ENCODE data around the gene ZXDC. TPM values are rescaled to one million over a fixed set of nuclear protein-coding genes. Genes with fewer than 3 reads are reported as not detected.

ZXDC gene
- total and polyA plus RNA-seq, 2 donors (not counting 1 experiment from before 2014, with no cell fraction given): 38.9 to 70.9 TPM

DNA sequence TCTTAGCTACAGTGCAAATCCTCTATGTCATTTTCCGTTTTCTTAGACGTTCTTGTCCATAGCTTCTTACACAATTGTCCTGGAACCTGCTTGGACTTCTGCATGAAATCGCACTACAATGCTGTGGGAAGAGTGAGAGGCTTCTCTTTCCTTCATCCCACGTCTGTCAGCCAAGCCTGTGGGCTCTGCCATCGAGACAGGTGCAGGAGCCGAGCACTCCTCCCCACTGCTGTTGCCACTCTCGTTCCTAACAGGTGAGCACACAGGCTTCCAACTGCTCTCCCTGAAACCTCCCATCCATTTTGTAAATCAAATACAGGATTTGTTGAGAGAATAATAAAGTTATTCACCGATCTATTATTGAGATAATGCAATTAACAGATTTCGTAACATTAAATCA, 23.5 kb downstream of the ZXDC start:
- no peak overlapping the region for H3K9ac ChIP-seq (ENCODE audit: low read length)
- 100% methylated on average over 2 of the region's 9 CpGs for WGBS (ENCODE audit: insufficient coverage)
- intact Hi-C loops (cut with micrococcal nuclease): no loop called here
- no peak for ATAC-seq (ENCODE audit: low read depth)
- no peaks in the 10 kb centered on the region for H3K9me3 Mint-ChIP-seq (ENCODE audit: insufficient read depth)
- H3K4me3 ChIP-seq (ENCODE audit: control extremely low read depth in 1 of 5, extremely low read depth in 1 of 5, insufficient read depth in 1 of 5, low read depth in 2 of 5, low read length in 4 of 5): no peak overlapping the region
- H3K27ac Mint-ChIP-seq: no peak overlapping the region
- no peak overlapping the region for H2AFZ ChIP-seq (ENCODE audit: insufficient read depth, low read depth, low read length, poor library complexity, severe bottlenecking)
- no peaks in the 10 kb centered on the region for H3K9me3 ChIP-seq (ENCODE audit: control extremely low read depth in 1 of 3, control insufficient read depth in 2 of 3, insufficient read depth in 1 of 3, low read length in 2 of 3)
- H3K27me3 ChIP-seq (replicated peaks in 1 of 4; ENCODE audit: control extremely low read depth in 1 of 4, control insufficient read depth in 3 of 4, insufficient read depth in 4 of 4, low read length in 3 of 4): no peaks in the 10 kb centered on the region
- H3K27me3 Mint-ChIP-seq: no peaks in the 10 kb centered on the region
- no peaks in the 10 kb centered on the region for H3K4me1 ChIP-seq (ENCODE audit: control insufficient read depth in 2 of 2, insufficient read depth in 2 of 2, low read length in 2 of 2)
- no peak overlapping the region for H3K4me2 ChIP-seq (replicated peaks; ENCODE audit: low read depth, low read length, poor library complexity, severe bottlenecking)
- POLR2A ChIA-PET: no interaction called here
- H3K27ac ChIP-seq (ENCODE audit: low read length in 2 of 2): no peak overlapping the region
- H3K4me3 Mint-ChIP-seq: no peak overlapping the region
- no peak for DNase-seq
- CTCF ChIA-PET: no interaction called here
- no peaks in the 10 kb centered on the region for H3K4me1 Mint-ChIP-seq
- peaks cover 17% of the 10 kb centered on the region for H3K79me2 ChIP-seq (ENCODE audit: control insufficient read depth, insufficient read depth, low read length)
- peaks cover 1 to 75% of the 10 kb centered on the region in 2 experiments for H3K36me3 ChIP-seq (replicated peaks in 1 of 2; ENCODE audit: control extremely low read depth in 1 of 2, control insufficient read depth in 1 of 2, extremely low read depth in 1 of 2, insufficient read depth in 2 of 2, low read length in 1 of 2)
- TF ChIP-seq, protein P1, sequence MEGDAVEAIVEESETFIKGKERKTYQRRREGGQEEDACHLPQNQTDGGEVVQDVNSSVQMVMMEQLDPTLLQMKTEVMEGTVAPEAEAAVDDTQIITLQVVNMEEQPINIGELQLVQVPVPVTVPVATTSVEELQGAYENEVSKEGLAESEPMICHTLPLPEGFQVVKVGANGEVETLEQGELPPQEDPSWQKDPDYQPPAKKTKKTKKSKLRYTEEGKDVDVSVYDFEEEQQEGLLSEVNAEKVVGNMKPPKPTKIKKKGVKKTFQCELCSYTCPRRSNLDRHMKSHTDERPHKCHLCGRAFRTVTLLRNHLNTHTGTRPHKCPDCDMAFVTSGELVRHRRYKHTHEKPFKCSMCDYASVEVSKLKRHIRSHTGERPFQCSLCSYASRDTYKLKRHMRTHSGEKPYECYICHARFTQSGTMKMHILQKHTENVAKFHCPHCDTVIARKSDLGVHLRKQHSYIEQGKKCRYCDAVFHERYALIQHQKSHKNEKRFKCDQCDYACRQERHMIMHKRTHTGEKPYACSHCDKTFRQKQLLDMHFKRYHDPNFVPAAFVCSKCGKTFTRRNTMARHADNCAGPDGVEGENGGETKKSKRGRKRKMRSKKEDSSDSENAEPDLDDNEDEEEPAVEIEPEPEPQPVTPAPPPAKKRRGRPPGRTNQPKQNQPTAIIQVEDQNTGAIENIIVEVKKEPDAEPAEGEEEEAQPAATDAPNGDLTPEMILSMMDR (IDR thresholded peaks at IDR 0.05): no peak
- no peak for TF ChIP-seq EZH2 (IDR thresholded peaks at IDR 0.05; ENCODE audit: borderline replicate concordance, insufficient read depth, low read depth, low read length, poor library complexity, severe bottlenecking)
- H4K20me1 ChIP-seq (ENCODE audit: control insufficient read depth, insufficient read depth, low read length, poor library complexity, severe bottlenecking): peaks cover 67% of the 10 kb centered on the region

GRCh38 chr3:126451511-126451910, 24.2 kb downstream of the ZXDC start:
- Mint-ChIP-seq H3K4me1 (no peaks in the 10 kb centered on the region), H3K27ac (no peak overlapping the region), H3K9me3 (ENCODE audit: insufficient read depth) (no peaks in the 10 kb centered on the region), H3K27me3 (no peaks in the 10 kb centered on the region), H3K4me3 (no peak overlapping the region)
- no peak overlapping the region for H3K9ac ChIP-seq (ENCODE audit: low read length)
- no peak for ATAC-seq (ENCODE audit: low read depth)
- no peak overlapping the region for H3K4me2 ChIP-seq (replicated peaks; ENCODE audit: low read depth, low read length, poor library complexity, severe bottlenecking)
- peaks cover 61% of the 10 kb centered on the region for H4K20me1 ChIP-seq (ENCODE audit: control insufficient read depth, insufficient read depth, low read length, poor library complexity, severe bottlenecking)
- CTCF ChIA-PET: no interaction called here
- 95% methylated on average over 11 of the region's 12 CpGs for WGBS (ENCODE audit: insufficient coverage)
- no peak for DNase-seq
- peaks cover 17% of the 10 kb centered on the region for H3K79me2 ChIP-seq (ENCODE audit: control insufficient read depth, insufficient read depth, low read length)
- no peaks in the 10 kb centered on the region for H3K27me3 ChIP-seq (replicated peaks in 1 of 4; ENCODE audit: control extremely low read depth in 1 of 4, control insufficient read depth in 3 of 4, insufficient read depth in 4 of 4, low read length in 3 of 4)
- no peak overlapping the region for H3K27ac ChIP-seq (ENCODE audit: low read length in 2 of 2)
- no peak overlapping the region for H2AFZ ChIP-seq (ENCODE audit: insufficient read depth, low read depth, low read length, poor library complexity, severe bottlenecking)
- H3K4me3 ChIP-seq (ENCODE audit: control extremely low read depth in 1 of 5, extremely low read depth in 1 of 5, insufficient read depth in 1 of 5, low read depth in 2 of 5, low read length in 4 of 5): no peak overlapping the region
- POLR2A ChIA-PET: no interaction called here
- TF ChIP-seq, protein P1 (IDR thresholded peaks at IDR 0.05): no peak
- TF ChIP-seq EZH2 (IDR thresholded peaks at IDR 0.05; ENCODE audit: borderline replicate concordance, insufficient read depth, low read depth, low read length, poor library complexity, severe bottlenecking): no peak
- H3K9me3 ChIP-seq (ENCODE audit: control extremely low read depth in 1 of 3, control insufficient read depth in 2 of 3, insufficient read depth in 1 of 3, low read length in 2 of 3): no peaks in the 10 kb centered on the region
- peaks cover 1 to 68% of the 10 kb centered on the region in 2 experiments for H3K36me3 ChIP-seq (replicated peaks in 1 of 2; ENCODE audit: control extremely low read depth in 1 of 2, control insufficient read depth in 1 of 2, extremely low read depth in 1 of 2, insufficient read depth in 2 of 2, low read length in 1 of 2)
- intact Hi-C loops (cut with micrococcal nuclease): no loop called here
- no peaks in the 10 kb centered on the region for H3K4me1 ChIP-seq (ENCODE audit: control insufficient read depth in 2 of 2, insufficient read depth in 2 of 2, low read length in 2 of 2)
